ENCODE measurements around the gene EEPD1. TPM values are rescaled to one million over a fixed set of nuclear protein-coding genes. Genes with fewer than 3 reads are reported as not detected.

Gene EEPD1
- total RNA-seq, 1 experiment from 2014 or later, result 5.0 TPM

GRCh38 chr7:36138209-36138608 is 14.8 kb upstream of the EEPD1 start:
- no peaks in the 10 kb centered on the region for H3K9me3 ChIP-seq (ENCODE audit: control insufficient read depth, low read depth, low read length)
- no peak overlapping the region for H3K9ac ChIP-seq (ENCODE audit: extremely low read depth, insufficient read length, low read length)
- Mint-ChIP-seq H3K27me3 (ENCODE audit: low read depth) (peaks cover 4% of the 10 kb centered on the region; the same call in 1 of the 2 replicates), H3K9me3 (no peaks in the 10 kb centered on the region), H3K4me1 (no peaks in the 10 kb centered on the region; a peak in 1 of 4 replicates), H3K36me3 (ENCODE audit: insufficient read depth in 1 of 3, low read depth in 3 of 3) (no peaks in the 10 kb centered on the region), H3K4me3 (no peak overlapping the region), H3K27ac (no peak overlapping the region)
- H3K4me2 ChIP-seq (ENCODE audit: insufficient read depth, insufficient read length, low read length), result no peak overlapping the region
- H4K8ac ChIP-seq (replicated peaks; ENCODE audit: insufficient read length, low read depth, low read length), result no peak overlapping the region
- no peak overlapping the region for H2BK120ac ChIP-seq (ENCODE audit: low read depth, low read length, poor library complexity, severe bottlenecking)
- no peak overlapping the region for H3K56ac ChIP-seq (ENCODE audit: insufficient read length, low read depth, low read length)
- H3K27ac ChIP-seq (ENCODE audit: insufficient read length, low read depth, low read length), result no peak overlapping the region
- no peak overlapping the region for H3K4ac ChIP-seq (ENCODE audit: low read depth, low read length)
- no peak overlapping the region for H2BK5ac ChIP-seq (ENCODE audit: insufficient read length, low read length)
- no peak overlapping the region for H2AK5ac ChIP-seq (ENCODE audit: insufficient read length, low read length)
- no peak overlapping the region for H3K23ac ChIP-seq (ENCODE audit: insufficient read length, low read depth, low read length)
- no peaks in the 10 kb centered on the region for H3K79me1 ChIP-seq (ENCODE audit: insufficient read depth, low read depth, low read length, poor library complexity, severe bottlenecking)
- no peak overlapping the region for H4K5ac ChIP-seq (ENCODE audit: insufficient read length, low read depth, low read length)
- H3K23me2 ChIP-seq (ENCODE audit: insufficient read length, low read depth, low read length, poor library complexity, severe bottlenecking), result no peaks in the 10 kb centered on the region
- H2BK15ac ChIP-seq (ENCODE audit: low read depth, low read length), result no peak overlapping the region
- H2BK20ac ChIP-seq (ENCODE audit: low read depth, low read length, poor library complexity, severe bottlenecking), result no peak overlapping the region
- no peak overlapping the region for H4K91ac ChIP-seq (ENCODE audit: insufficient read length, low read depth, low read length)
- H3T11ph ChIP-seq (ENCODE audit: low read length), result no peak overlapping the region
- H2AFZ ChIP-seq (ENCODE audit: low read length), result no peak overlapping the region
- no peaks in the 10 kb centered on the region for H4K20me1 ChIP-seq (ENCODE audit: control insufficient read depth, insufficient read depth, insufficient read length)
- H3K14ac ChIP-seq (ENCODE audit: insufficient read depth, low read length), result no peak overlapping the region
- no peaks in the 10 kb centered on the region for H3K79me2 ChIP-seq (ENCODE audit: insufficient read depth, low read length)
- WGBS (ENCODE audit: extremely low coverage, insufficient read length, low lambda C conversion rate), result no CpG with 5 or more reads among the region's 5 CpGs
- no peak for TF ChIP-seq CTCF (conservative IDR thresholded peaks at IDR 0.05)
- H3K4me1 ChIP-seq (ENCODE audit: insufficient read depth, low read length), result no peaks in the 10 kb centered on the region
- H3K27me3 ChIP-seq (ENCODE audit: insufficient read depth, low read length), result no peaks in the 10 kb centered on the region
- H2BK12ac ChIP-seq (ENCODE audit: insufficient read length, low read depth, low read length), result no peak overlapping the region
- H3K18ac ChIP-seq (ENCODE audit: insufficient read length, low read depth, low read length), result no peak overlapping the region
- DNase-seq, result no peak

All from H9 (cell line).